Cardiac muscle cell (in vitro differentiated cells and primary cell): ENCODE results near the gene METTL9. TPM values are rescaled to one million over a fixed set of nuclear protein-coding genes. Genes with fewer than 3 reads are reported as not detected.
A peak's percentile ranks its signal among the peaks of the same experiment; 100 is the strongest.

Source experiments
- DNase-seq, 2 donors: peaks; one replicate each; pipeline versions ENCODE4 v3.0.0 to v3.0.0-alpha.2; 2010 to 2017; ENCODE audit warnings: low read depth in 1 of 2, low spot score in 1 of 2
- H3K27ac ChIP-seq: fragments of 200-600 bp; sonication (generic); 2 replicates; pipeline ENCODE4 v1.5.1; 2016
- H3K27me3 ChIP-seq: fragments of 200-600 bp; sonication (generic); 2 replicates; pipeline ENCODE4 v1.6.0; 2016; ENCODE audit warnings: control low read depth
- H3K36me3 ChIP-seq: fragments of 200-600 bp; sonication (generic); 2 replicates; pipeline ENCODE4 v1.5.1; 2016; ENCODE audit warnings: control low read depth
- H3K4me1 ChIP-seq: fragments of 200-600 bp; sonication (generic); 2 replicates; pipeline ENCODE4 v1.8.1; 2017; ENCODE audit warnings: low read depth, mild to moderate bottlenecking, mixed run types
- H3K4me3 ChIP-seq: fragments of 200-600 bp; sonication (generic); 2 replicates; pipeline ENCODE4 v1.5.1; 2016; ENCODE audit warnings: mild to moderate bottlenecking
- H3K9me3 ChIP-seq: fragments of 200-600 bp; sonication (generic); 2 replicates; pipeline ENCODE4 v1.5.1; 2017; ENCODE audit warnings: low read depth, mild to moderate bottlenecking, control low read depth
- polyA plus RNA-seq: library from polyadenylated mRNA; unstranded; fragments of >200 nt; fragmentation: Nextera tagmentation; extraction: Ambion mirVana; gene quantifications from 2 replicates; pipeline ENCODE4 v1.2.1, GENCODE V29; 2016
- total RNA-seq: library from RNA; depleted of rRNA; stranded (reverse); fragments of >200 nt; gene quantifications from 2 replicates; pipeline ENCODE4 v1.2.3, GENCODE V29; 2016
- TF ChIP-seq, protein P1 (sequence below): IDR thresholded peaks from 2 replicates; pipeline ENCODE4 v1.5.1; 2012; ENCODE audit warnings: low read depth, mild to moderate bottlenecking, low read length

METTL9 gene
- total and polyA plus RNA-seq, 2 experiments from 2014 or later = 125 to 313 TPM

DNA sequence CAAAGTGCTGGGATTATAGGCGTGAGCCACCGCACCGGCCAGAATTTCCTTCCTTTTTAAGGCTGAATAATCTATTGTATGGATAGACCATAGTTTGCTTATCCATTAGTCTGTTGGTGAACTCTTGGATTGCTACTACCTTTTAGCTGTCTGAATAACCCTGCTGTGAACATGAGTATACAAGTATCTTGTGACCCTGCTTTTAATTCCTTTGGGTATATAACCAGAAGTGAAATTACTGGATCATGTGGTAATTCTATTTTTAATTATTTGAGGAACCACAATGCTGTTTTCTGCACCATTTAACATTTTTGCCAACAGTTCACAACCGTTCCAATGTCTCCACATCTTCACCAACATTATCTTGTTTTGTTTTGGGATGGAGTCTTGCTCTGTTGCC, 59.7 kb downstream of the METTL9 start:
- no peaks in the 10 kb centered on the region for H3K4me1 ChIP-seq
- TF ChIP-seq, protein P1, sequence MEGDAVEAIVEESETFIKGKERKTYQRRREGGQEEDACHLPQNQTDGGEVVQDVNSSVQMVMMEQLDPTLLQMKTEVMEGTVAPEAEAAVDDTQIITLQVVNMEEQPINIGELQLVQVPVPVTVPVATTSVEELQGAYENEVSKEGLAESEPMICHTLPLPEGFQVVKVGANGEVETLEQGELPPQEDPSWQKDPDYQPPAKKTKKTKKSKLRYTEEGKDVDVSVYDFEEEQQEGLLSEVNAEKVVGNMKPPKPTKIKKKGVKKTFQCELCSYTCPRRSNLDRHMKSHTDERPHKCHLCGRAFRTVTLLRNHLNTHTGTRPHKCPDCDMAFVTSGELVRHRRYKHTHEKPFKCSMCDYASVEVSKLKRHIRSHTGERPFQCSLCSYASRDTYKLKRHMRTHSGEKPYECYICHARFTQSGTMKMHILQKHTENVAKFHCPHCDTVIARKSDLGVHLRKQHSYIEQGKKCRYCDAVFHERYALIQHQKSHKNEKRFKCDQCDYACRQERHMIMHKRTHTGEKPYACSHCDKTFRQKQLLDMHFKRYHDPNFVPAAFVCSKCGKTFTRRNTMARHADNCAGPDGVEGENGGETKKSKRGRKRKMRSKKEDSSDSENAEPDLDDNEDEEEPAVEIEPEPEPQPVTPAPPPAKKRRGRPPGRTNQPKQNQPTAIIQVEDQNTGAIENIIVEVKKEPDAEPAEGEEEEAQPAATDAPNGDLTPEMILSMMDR = no peak

DNA sequence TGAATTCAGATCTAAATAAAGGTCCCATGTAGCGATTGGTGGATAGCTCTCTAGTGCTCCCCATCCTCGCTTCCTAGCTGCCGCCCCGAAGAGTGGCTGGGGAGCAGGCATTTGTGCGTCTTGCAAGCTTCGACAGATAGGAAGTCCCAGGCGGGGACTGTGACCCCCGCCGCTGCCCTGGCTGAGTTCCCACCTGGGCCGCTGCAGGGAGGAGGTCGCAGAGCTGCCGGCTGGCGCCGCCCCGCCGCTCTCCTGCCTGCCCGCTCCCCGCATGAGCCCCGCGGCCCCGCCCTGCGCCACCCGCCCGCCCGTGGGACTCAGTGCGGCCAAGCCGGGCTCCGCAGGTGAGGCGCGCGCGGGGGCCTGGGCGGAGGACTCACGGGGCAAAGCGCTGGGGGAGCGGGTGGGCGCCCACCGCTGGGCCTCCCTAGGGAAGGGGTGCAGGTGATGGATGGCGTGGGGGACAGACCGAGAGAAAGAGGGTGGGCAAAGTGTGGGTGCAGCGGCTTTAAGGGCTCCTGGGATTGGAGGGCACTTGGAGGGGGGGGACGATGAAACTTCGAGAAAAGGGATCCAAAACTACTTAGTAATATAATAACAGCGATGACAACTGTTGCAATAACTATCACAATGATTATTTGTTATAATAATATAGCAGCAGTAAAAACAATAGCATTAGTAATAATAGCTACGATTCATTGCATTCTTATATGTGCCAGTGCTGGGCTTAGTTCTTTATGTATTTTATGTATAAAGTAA, 64.7 kb downstream of the METTL9 start, which contains the start of gene OTOA:
Gene OTOA (plus strand): TSS at position 80 of the 759 bp plus-strand sequence. CDS start 14,547 bp downstream, outside the sequence.
- DNase-seq = peak; percentile 8 to 18
- Histone ChIP-seq H3K36me3 (no peaks in the 10 kb centered on the region), H3K27me3 (peaks cover 11% of the 10 kb centered on the region), H3K9me3 (no peaks in the 10 kb centered on the region), H3K4me1 (no peaks in the 10 kb centered on the region), H3K4me3 (no peak within 1 kb of the TSS), H3K27ac (no peak within 1 kb of the TSS)
- TF ChIP-seq, protein P1 = no peak

More for the DNA sequence above, 59.7 kb downstream of the METTL9 start:
- no peak for DNase-seq
- Histone ChIP-seq H3K9me3 (no peaks in the 10 kb centered on the region), H3K27ac (no peak overlapping the region), H3K36me3 (peaks cover 3% of the 10 kb centered on the region), H3K27me3 (peaks cover 6% of the 10 kb centered on the region), H3K4me3 (no peak overlapping the region)

- Histone ChIP-seq H3K4me3 (no peak overlapping the region), H3K27ac (no peak overlapping the region), H3K27me3 (peaks cover 11% of the 10 kb centered on the region), H3K36me3 (no peaks in the 10 kb centered on the region), H3K4me1 (no peaks in the 10 kb centered on the region), H3K9me3 (no peaks in the 10 kb centered on the region)
- no peak for DNase-seq
- TF ChIP-seq, protein P1 = no peak
Observed at GRCh38 chr16:21664801-21665492, 65.6 kb downstream of the METTL9 start.

DNA sequence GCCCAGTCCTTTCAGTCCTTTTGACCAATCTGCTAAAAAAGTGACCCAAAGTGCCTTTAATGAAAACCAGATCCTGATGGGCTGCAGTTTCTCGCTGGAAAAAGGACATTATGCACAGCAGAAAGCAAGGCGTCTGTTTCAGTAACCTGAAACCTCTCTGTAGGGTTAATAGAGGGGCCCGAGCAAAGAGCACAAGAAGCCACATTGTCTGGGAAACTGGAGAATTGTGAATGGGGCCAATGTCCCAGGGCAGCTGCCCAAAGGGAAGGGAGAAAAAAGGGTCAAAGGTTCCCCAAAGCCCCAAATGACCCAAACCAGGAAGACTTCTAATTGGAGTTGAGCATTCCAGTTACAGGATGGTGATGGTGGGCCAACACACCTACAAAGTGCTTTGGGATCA, 67.4 kb downstream of the METTL9 start:
- no peak for DNase-seq
- H3K36me3 ChIP-seq = no peaks in the 10 kb centered on the region
- no peaks in the 10 kb centered on the region for H3K9me3 ChIP-seq
- H3K27me3 ChIP-seq = peaks cover 11% of the 10 kb centered on the region
- TF ChIP-seq, protein P1 = no peak
- no peak overlapping the region for H3K27ac ChIP-seq
- H3K4me1 ChIP-seq = no peaks in the 10 kb centered on the region
- H3K4me3 ChIP-seq = no peak overlapping the region

- H3K9me3 ChIP-seq = no peaks in the 10 kb centered on the region
- H3K4me3 ChIP-seq = no peak overlapping the region
- TF ChIP-seq, protein P1 = no peak
- DNase-seq = no peak
- no peak overlapping the region for H3K27ac ChIP-seq
- no peaks in the 10 kb centered on the region for H3K36me3 ChIP-seq
- H3K4me1 ChIP-seq = no peaks in the 10 kb centered on the region
- peaks cover 11% of the 10 kb centered on the region for H3K27me3 ChIP-seq
Observed at GRCh38 chr16:21667575-21667974, 68.2 kb downstream of the METTL9 start.
